Mesendoderm (in vitro differentiated cells): ENCODE results near the gene CC2D2A.

ENCODE experiments used
- DNase-seq: peaks from one replicate; pipeline ENCODE4 v3.0.0; 2013
- H2AK5ac ChIP-seq: 2 replicates; pipeline ENCODE4 v1.6.1; 2013; ENCODE audit warnings: low read length, inconsistent platforms
- H2BK120ac ChIP-seq: 2 replicates; pipeline ENCODE4 v1.6.1; 2013; ENCODE audit warnings: low read depth, mild to moderate bottlenecking, low read length, moderate library complexity, mixed read lengths
- H2BK15ac ChIP-seq: replicated peaks from 2 replicates; pipeline ENCODE4 v1.6.1; 2013; ENCODE audit warnings: low read depth, mild to moderate bottlenecking, moderate library complexity
- H2BK5ac ChIP-seq: 2 replicates; pipeline ENCODE4 v1.6.1; 2013; ENCODE audit warnings: low read length, inconsistent platforms
- H3K18ac ChIP-seq: 2 replicates; pipeline ENCODE4 v1.6.1; 2013; ENCODE audit warnings: mild to moderate bottlenecking, low read length, mixed read lengths
- H3K23ac ChIP-seq: one replicate; pipeline ENCODE4 v1.6.1; 2013; ENCODE audit warnings: low read length
- H3K27ac ChIP-seq: 2 replicates; pipeline ENCODE4 v1.5.1; 2013; ENCODE audit warnings: low read depth, mild to moderate bottlenecking, inconsistent platforms, low read length, moderate library complexity
- H3K27me3 ChIP-seq: 2 replicates; pipeline ENCODE4 v1.6.1; 2013; ENCODE audit warnings: low read length, control low read depth, mild to moderate bottlenecking, inconsistent platforms; ENCODE audit not compliant: insufficient read depth, poor library complexity
- H3K36me3 ChIP-seq: 2 replicates; pipeline ENCODE4 v1.6.1; 2013; ENCODE audit warnings: low read length, inconsistent platforms; ENCODE audit not compliant: control insufficient read depth, insufficient read depth
- H3K4ac ChIP-seq: one replicate; pipeline ENCODE4 v1.6.1; 2013; ENCODE audit warnings: low read depth, mild to moderate bottlenecking, low read length, moderate library complexity
- H3K4me1 ChIP-seq: 2 replicates; pipeline ENCODE4 v1.6.1; 2013; ENCODE audit warnings: low read depth, low read length, inconsistent platforms; ENCODE audit not compliant: control insufficient read depth
- H3K4me2 ChIP-seq: 2 replicates; pipeline ENCODE4 v1.6.1; 2013; ENCODE audit warnings: low read length
- H3K4me3 ChIP-seq: 2 replicates; pipeline ENCODE4 v1.5.1; 2013; ENCODE audit warnings: mild to moderate bottlenecking, low read length
- H3K56ac ChIP-seq: one replicate; pipeline ENCODE4 v1.6.1; 2013; ENCODE audit warnings: low read length
- H3K79me1 ChIP-seq: 2 replicates; pipeline ENCODE4 v1.6.1; 2013; ENCODE audit warnings: low read length, inconsistent platforms
- H3K79me2 ChIP-seq: 2 replicates; pipeline ENCODE4 v1.6.1; 2013; ENCODE audit warnings: mild to moderate bottlenecking, low read length; ENCODE audit not compliant: control insufficient read depth, insufficient read depth
- H3K9ac ChIP-seq: 2 replicates; pipeline ENCODE4 v1.6.1; 2013; ENCODE audit warnings: low read length, inconsistent platforms
- H4K5ac ChIP-seq: one replicate; pipeline ENCODE4 v1.6.1; 2013; ENCODE audit warnings: low read length
- H4K8ac ChIP-seq: one replicate; pipeline ENCODE4 v1.6.1; 2013; ENCODE audit warnings: low read depth, mild to moderate bottlenecking, control low read depth, low read length, moderate library complexity
- WGBS: extraction: QIAGEN DNeasy Blood & Tissue Kit; methylation state at CpG from one replicate; pipeline ENCODE4 v1.1.7; 2013; ENCODE audit warnings: low lambda C conversion rate, missing lambda C conversion rate; ENCODE audit not compliant: insufficient coverage; ENCODE audit errors: extremely low coverage; 5-methylcytosine and 5-hydroxymethylcytosine counted together

The CC2D2A gene

GRCh38 chr4:15556511-15557092, 86.9 kb downstream of the CC2D2A start:
- H2AK5ac ChIP-seq = no peak overlapping the region
- H3K27ac ChIP-seq = no peak overlapping the region
- H3K79me1 ChIP-seq = no peaks in the 10 kb centered on the region
- H3K4me1 ChIP-seq = no peaks in the 10 kb centered on the region
- H2BK15ac ChIP-seq = no peak overlapping the region
- no peak overlapping the region for H4K8ac ChIP-seq
- H2BK5ac ChIP-seq = no peak overlapping the region
- no peak overlapping the region for H3K4me3 ChIP-seq
- no peak overlapping the region for H2BK120ac ChIP-seq
- H3K4ac ChIP-seq = no peak overlapping the region
- H3K18ac ChIP-seq = no peak overlapping the region
- no peaks in the 10 kb centered on the region for H3K36me3 ChIP-seq
- H3K27me3 ChIP-seq = no peaks in the 10 kb centered on the region
- no peak overlapping the region for H3K23ac ChIP-seq
- no peak overlapping the region for H4K5ac ChIP-seq
- H3K56ac ChIP-seq = no peak overlapping the region
- H3K79me2 ChIP-seq = no peaks in the 10 kb centered on the region
- WGBS = no CpG with 5 or more reads among the region's 4 CpGs
- no peak overlapping the region for H3K4me2 ChIP-seq
- H3K9ac ChIP-seq = no peak overlapping the region
- DNase-seq = no peak

GRCh38 chr4:15557786-15558550, 88.3 kb downstream of the CC2D2A start:
- H3K4me3 ChIP-seq = no peak overlapping the region
- no peak overlapping the region for H2BK15ac ChIP-seq
- no CpG with 5 or more reads among the region's 2 CpGs for WGBS
- no peak overlapping the region for H3K4ac ChIP-seq
- H4K5ac ChIP-seq = no peak overlapping the region
- no peaks in the 10 kb centered on the region for H3K79me1 ChIP-seq
- H3K23ac ChIP-seq = no peak overlapping the region
- H3K18ac ChIP-seq = no peak overlapping the region
- H3K27me3 ChIP-seq = no peaks in the 10 kb centered on the region
- H2AK5ac ChIP-seq = no peak overlapping the region
- no peaks in the 10 kb centered on the region for H3K4me1 ChIP-seq
- H3K36me3 ChIP-seq = no peaks in the 10 kb centered on the region
- no peak for DNase-seq
- H4K8ac ChIP-seq = no peak overlapping the region
- H2BK120ac ChIP-seq = no peak overlapping the region
- H3K9ac ChIP-seq = no peak overlapping the region
- no peaks in the 10 kb centered on the region for H3K79me2 ChIP-seq
- no peak overlapping the region for H2BK5ac ChIP-seq
- H3K56ac ChIP-seq = no peak overlapping the region
- H3K27ac ChIP-seq = no peak overlapping the region
- H3K4me2 ChIP-seq = no peak overlapping the region

DNA sequence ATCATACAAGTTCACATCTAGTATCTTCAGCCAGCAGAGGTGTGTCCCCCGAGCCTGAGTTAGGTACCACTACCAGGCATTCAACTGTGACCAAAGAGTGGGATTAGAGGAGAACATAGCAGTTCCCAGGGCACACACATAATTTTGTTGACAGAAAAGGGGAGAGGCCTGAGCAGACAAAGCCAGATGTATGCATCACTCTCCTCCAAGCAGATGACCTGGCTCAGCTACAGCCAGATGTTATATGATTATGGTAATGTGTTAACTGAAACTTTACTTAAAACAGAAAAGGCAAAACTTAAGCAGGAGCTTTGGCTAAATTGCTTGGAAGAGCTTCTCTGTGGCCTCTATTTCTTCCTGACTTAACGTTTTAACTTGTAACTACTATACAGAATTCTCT, 88.9 kb downstream of the CC2D2A start:
- H2BK120ac ChIP-seq = no peak overlapping the region
- no CpG with 5 or more reads among the region's 2 CpGs for WGBS
- H3K36me3 ChIP-seq = no peaks in the 10 kb centered on the region

DNA sequence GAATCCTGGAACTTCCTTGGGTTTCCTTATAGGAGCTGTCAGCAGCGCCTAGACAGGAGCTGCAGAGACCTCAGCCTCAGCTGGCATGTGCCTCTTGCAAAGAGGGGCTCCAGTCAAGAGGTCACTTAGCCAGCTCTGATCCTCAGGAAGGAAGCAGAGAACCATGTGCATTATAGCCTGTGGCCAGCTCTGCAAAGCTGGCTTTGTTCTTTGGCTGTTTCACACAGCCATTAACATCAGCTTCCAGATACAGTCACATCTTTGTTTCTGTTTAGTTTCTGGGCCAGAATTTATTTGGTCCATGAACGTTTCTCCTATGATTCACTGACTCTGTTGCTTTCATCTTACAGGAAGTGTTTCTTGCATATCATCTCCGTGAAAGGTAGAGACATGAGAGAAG, 92.4 kb downstream of the CC2D2A start:
- Histone ChIP-seq H3K18ac (no peak overlapping the region), H3K4ac (no peak overlapping the region), H3K27ac (no peak overlapping the region), H3K9ac (no peak overlapping the region), H2BK120ac (no peak overlapping the region), H3K4me3 (no peak overlapping the region), H4K5ac (no peak overlapping the region), H2BK5ac (no peak overlapping the region), H3K23ac (no peak overlapping the region), H3K36me3 (no peaks in the 10 kb centered on the region), H4K8ac (no peak overlapping the region), H3K27me3 (no peaks in the 10 kb centered on the region), H3K56ac (no peak overlapping the region), H3K79me1 (no peaks in the 10 kb centered on the region), H3K4me1 (no peaks in the 10 kb centered on the region), H3K79me2 (no peaks in the 10 kb centered on the region), H2AK5ac (no peak overlapping the region), H3K4me2 (no peak overlapping the region), H2BK15ac (no peak overlapping the region)
- WGBS = no CpG with 5 or more reads among the region's 3 CpGs
- DNase-seq = no peak

More for the DNA sequence above, 88.9 kb downstream of the CC2D2A start:
- Histone ChIP-seq H4K5ac (no peak overlapping the region), H3K4me3 (no peak overlapping the region), H3K79me2 (no peaks in the 10 kb centered on the region), H3K9ac (no peak overlapping the region), H3K79me1 (no peaks in the 10 kb centered on the region), H3K4ac (no peak overlapping the region), H2BK5ac (no peak overlapping the region), H2AK5ac (no peak overlapping the region), H3K18ac (no peak overlapping the region), H3K27me3 (no peaks in the 10 kb centered on the region), H3K27ac (no peak overlapping the region), H2BK15ac (no peak overlapping the region), H3K56ac (no peak overlapping the region), H3K4me2 (no peak overlapping the region), H3K4me1 (no peaks in the 10 kb centered on the region), H3K23ac (no peak overlapping the region), H4K8ac (no peak overlapping the region)
- no peak for DNase-seq

- DNase-seq = no peak
- Histone ChIP-seq H3K4ac (no peak overlapping the region), H2BK120ac (no peak overlapping the region), H3K56ac (no peak overlapping the region), H3K18ac (no peak overlapping the region), H2AK5ac (no peak overlapping the region), H3K23ac (no peak overlapping the region), H3K27ac (no peak overlapping the region), H3K36me3 (no peaks in the 10 kb centered on the region), H4K5ac (no peak overlapping the region), H3K79me2 (no peaks in the 10 kb centered on the region), H4K8ac (no peak overlapping the region), H2BK15ac (no peak overlapping the region), H3K4me1 (no peaks in the 10 kb centered on the region), H2BK5ac (no peak overlapping the region), H3K4me3 (no peak overlapping the region), H3K79me1 (no peaks in the 10 kb centered on the region), H3K4me2 (no peak overlapping the region), H3K9ac (no peak overlapping the region), H3K27me3 (no peaks in the 10 kb centered on the region)
These were observed 92.9 kb downstream of the CC2D2A start for GRCh38 chr4:15562623-15563022.

GRCh38 chr4:15563871-15564270, 94.2 kb downstream of the CC2D2A start:
- H4K5ac ChIP-seq = no peak overlapping the region
- no peak overlapping the region for H2BK15ac ChIP-seq
- H4K8ac ChIP-seq = no peak overlapping the region
- H3K56ac ChIP-seq = no peak overlapping the region
- no peak overlapping the region for H3K27ac ChIP-seq
- no peak for DNase-seq
- no peaks in the 10 kb centered on the region for H3K79me1 ChIP-seq
- no peaks in the 10 kb centered on the region for H3K79me2 ChIP-seq
- H3K4me1 ChIP-seq = no peaks in the 10 kb centered on the region
- H3K9ac ChIP-seq = no peak overlapping the region
- no peak overlapping the region for H2AK5ac ChIP-seq
- H3K23ac ChIP-seq = no peak overlapping the region
- no peak overlapping the region for H2BK5ac ChIP-seq
- H3K27me3 ChIP-seq = no peaks in the 10 kb centered on the region
- H2BK120ac ChIP-seq = no peak overlapping the region
- H3K36me3 ChIP-seq = no peaks in the 10 kb centered on the region
- no CpG with 5 or more reads among the region's 6 CpGs for WGBS
- no peak overlapping the region for H3K4ac ChIP-seq
- H3K18ac ChIP-seq = no peak overlapping the region
- H3K4me2 ChIP-seq = no peak overlapping the region
- H3K4me3 ChIP-seq = no peak overlapping the region
